Pancreas (tissue), 10 donors: ENCODE measurements around the gene MACROD2. TPM values are rescaled to one million over a fixed set of nuclear protein-coding genes. Genes with fewer than 3 reads are reported as not detected.
"Not testable (repeated sequence)": the region's sequence is repeated elsewhere in the genome, so short reads cannot be mapped to it uniquely, and the experiment has no call there.

Experiments used
- ATAC-seq, 4 donors: fragments of 200-7000 bp; cut with Tn5 transposase; one replicate each; pipeline versions ENCODE4 v1.8.0 to v1.9.1; 2020; ENCODE audit warnings: mild to moderate bottlenecking in 4 of 4, moderate library complexity in 4 of 4
- DNase-seq, 6 donors: peaks; one replicate each; pipeline ENCODE4 v3.0.0-alpha.2; 2020
- FAIRE-seq: peaks from 2 replicates; lab custom pipeline; 2012; peaks lifted over from hg19 to GRCh38; lab: Jason Lieb, UNC
- H3K27ac ChIP-seq, 4 donors: fragments of 200-600 bp; sonication (generic); 1 replicate in 3 of 4; 2 replicates in 1 of 4; pipeline versions ENCODE4 v1.5.0 to v1.8.0; 2020
- H3K27me3 ChIP-seq, 4 donors: fragments of 200-600 bp; one replicate each; pipeline ENCODE4 v1.8.0; 2021
- H3K36me3 ChIP-seq, 3 donors: fragments of 200-600 bp; sonication (generic) in 1 of 3; one replicate each; pipeline versions ENCODE4 v1.5.0 to v1.8.0; 2020 to 2021
- H3K4me1 ChIP-seq, 3 donors: fragments of 200-600 bp; one replicate each; pipeline ENCODE4 v1.8.0; 2021
- H3K4me3 ChIP-seq, 4 donors: fragments of 200-600 bp; sonication (generic) in 2 of 4; one replicate each; pipeline versions ENCODE4 v1.5.0 to v1.8.0; 2020 to 2021
- H3K9me3 ChIP-seq, 4 donors: fragments of 200-600 bp; one replicate each; pipeline ENCODE4 v1.8.0; 2021
- CTCF ChIP-seq, 4 donors: fragments of 200-600 bp; sonication (generic) in 3 of 4; IDR thresholded peaks; one replicate each; pipeline versions ENCODE4 v1.5.0 to v1.8.0; 2021; ENCODE audit warnings: antibody characterized with exemption in 4 of 4
- WGBS, 2 donors: extraction: QIAGEN DNeasy Blood & Tissue Kit; methylation state at CpG; one replicate each; pipeline ENCODE4 v1.1.7; 2013; 5-methylcytosine and 5-hydroxymethylcytosine counted together
- intact Hi-C, 3 donors: fragments of 100-400 bp; cut with DNase I; formaldehyde crosslinking; loops; one replicate each; pipeline versions ENCODE4 v1.11.1 to v1.14.2; 2022
- polyA plus RNA-seq, 2 donors: library from polyadenylated mRNA; stranded (reverse); fragments of 200-250 nt; gene quantifications; one replicate each; pipeline ENCODE4 v1.2.3, GENCODE V29; 2013
- total RNA-seq, 6 donors: library from RNA; stranded (reverse); fragmentation: NEBNext Ultra II Directional in 4 of 6; extraction: Animal tissue kit (Norgen Biotek cat#: 25700) in 4 of 6; gene quantifications; one replicate each; pipeline versions ENCODE4 v1.2.1 to v1.2.4, GENCODE V29; 2021 to 2023
- donor health status: healthy with polysubstance abuse.
- donor health status: DM: no; HTN: no; CAD: no; lungs with moderate emphysema.
- donor health status: DM: no; HTN: no; CAD: no.
- donor health status: control.
- donor health status: control.
- donor health status: Bipolar disorder and iron deficiency.
- donor health status: DM: yes; HTN: yes; CAD: no.
- donor health status: DM: no; HTN: no; CAD: no.
- donor health status: DM: no; HTN: no; CAD: no.
- donor health status: DM: yes; HTN: yes; CAD: no.

The MACROD2 gene
- total and polyA plus RNA-seq, 8 donors = 1.7 to 4.9 (median 2.7) TPM

- Histone ChIP-seq H3K27me3 (no peaks in the 10 kb centered on the region), H3K27ac (no peak overlapping the region), H3K4me3 (no peak overlapping the region), H3K36me3 (no peaks in the 10 kb centered on the region), H3K9me3 (no peaks in the 10 kb centered on the region), H3K4me1 (peaks cover 0 to 2% (median 0%) of the 10 kb centered on the region in 3 donors)
- DNase-seq (no peak), FAIRE-seq (no peak), ATAC-seq (no peak)
- intact Hi-C loops = no loop called here
- no peak for TF ChIP-seq CTCF (IDR thresholded peaks at IDR 0.05)
- WGBS, 2 donors = 76 to 88% methylated on average over 2 of the region's 2 CpGs
Measured at GRCh38 chr20:14996883-14997672, 1001.8 kb downstream of the MACROD2 start.

- Histone ChIP-seq H3K4me3 (no peak overlapping the region), H3K27ac (no peak overlapping the region), H3K9me3 (no peaks in the 10 kb centered on the region), H3K27me3 (no peaks in the 10 kb centered on the region), H3K36me3 (no peaks in the 10 kb centered on the region), H3K4me1 (no peaks in the 10 kb centered on the region)
- no peak for TF ChIP-seq CTCF (IDR thresholded peaks at IDR 0.05)
- ATAC-seq = no peak
- no peak for FAIRE-seq
- no peak for DNase-seq
- intact Hi-C loops = no loop called here
- 92 to 93% methylated on average over 3 of the region's 3 CpGs for WGBS, 2 donors
Measured at GRCh38 chr20:14997791-14998190, 1002.5 kb downstream of the MACROD2 start.

GRCh38 chr20:15005300-15005986 lies 1010.1 kb downstream of the MACROD2 start:
- FAIRE-seq (no peak), DNase-seq (no peak), ATAC-seq (peak in 2 of 4 donors; percentile 47 to 78)
- Histone ChIP-seq H3K27ac (no peak overlapping the region), H3K4me1 (peaks cover 0 to 6% (median 0%) of the 10 kb centered on the region in 3 donors), H3K36me3 (no peaks in the 10 kb centered on the region), H3K4me3 (no peak overlapping the region), H3K27me3 (no peaks in the 10 kb centered on the region), H3K9me3 (no peaks in the 10 kb centered on the region)
- 28 to 32% methylated on average over 4 of the region's 4 CpGs for WGBS, 2 donors
- intact Hi-C loops = no loop called here
- TF ChIP-seq CTCF (IDR thresholded peaks at IDR 0.05) = no peak

GRCh38 chr20:15011631-15012030 lies 1016.3 kb downstream of the MACROD2 start:
- no peaks in the 10 kb centered on the region for H3K4me1 ChIP-seq
- H3K9me3 ChIP-seq = no peaks in the 10 kb centered on the region
- H3K4me3 ChIP-seq = no peak overlapping the region
- H3K36me3 ChIP-seq = no peaks in the 10 kb centered on the region
- ATAC-seq = no peak
- WGBS, 2 donors = 67 to 89% methylated on average over 4 of the region's 4 CpGs
- intact Hi-C loops = no loop called here
- no peak for TF ChIP-seq CTCF (IDR thresholded peaks at IDR 0.05)
- H3K27ac ChIP-seq = no peak overlapping the region
- no peak for FAIRE-seq
- no peaks in the 10 kb centered on the region for H3K27me3 ChIP-seq
- no peak for DNase-seq

- ATAC-seq (no peak), DNase-seq (no peak), FAIRE-seq (no peak)
- Histone ChIP-seq H3K27me3 (no peaks in the 10 kb centered on the region), H3K4me3 (no peak overlapping the region), H3K27ac (no peak overlapping the region), H3K36me3 (no peaks in the 10 kb centered on the region), H3K9me3 (no peaks in the 10 kb centered on the region), H3K4me1 (no peaks in the 10 kb centered on the region)
- no peak for TF ChIP-seq CTCF (IDR thresholded peaks at IDR 0.05)
- intact Hi-C loops = no loop called here
- 79 to 80% methylated on average over 6 of the region's 6 CpGs for WGBS, 2 donors
Measured at GRCh38 chr20:15012566-15012965, 1017.2 kb downstream of the MACROD2 start.

GRCh38 chr20:15016875-15017274 lies 1021.6 kb downstream of the MACROD2 start:
- intact Hi-C loops, H3K36me3 ChIP-seq, FAIRE-seq, H3K27ac ChIP-seq, H3K9me3 ChIP-seq, H3K4me3 ChIP-seq, H3K27me3 ChIP-seq, ATAC-seq, H3K4me1 ChIP-seq, DNase-seq: not testable (repeated sequence)
- 67 to 73% methylated on average over 1 of the region's 1 CpG for WGBS, 2 donors
